SK-N-SH treated with all-trans-retinoic acid at 6 μM for 48 hours (cell line): Measurements from ENCODE around the gene PNO1.

ENCODE experiments used
- ATAC-seq: fragments of 200-7000 bp; cut with Tn5 transposase; 3 replicates; pipeline ENCODE4 v1.9.1; 2020; ENCODE audit warnings: mild to moderate bottlenecking, moderate library complexity
- ARNTL ChIP-seq: fragments of 450-650 bp; formaldehyde crosslinking; IDR thresholded peaks from 2 replicates; pipeline ENCODE4 v1.5.0; 2020; ENCODE audit warnings: low read depth, mild to moderate bottlenecking, moderate library complexity, borderline replicate concordance
- BACH2 ChIP-seq: fragments of 250-450 bp; sonication (Bioruptor Pico); IDR thresholded peaks from 2 replicates; pipeline ENCODE4 v1.9.0; 2021; ENCODE audit warnings: mild to moderate bottlenecking, borderline replicate concordance
- CSDC2 ChIP-seq: fragments of 250-450 bp; sonication (Bioruptor Pico); IDR thresholded peaks from 2 replicates; pipeline ENCODE4 v1.5.0; 2020; ENCODE audit warnings: mild to moderate bottlenecking, moderate library complexity
- ESRRG ChIP-seq: fragments of 250-450 bp; sonication (Bioruptor Pico); IDR thresholded peaks from 2 replicates; pipeline ENCODE4 v1.6.1; 2021; ENCODE audit warnings: mild to moderate bottlenecking
- GLIS3 ChIP-seq: fragments of 250-450 bp; sonication (Bioruptor Pico); IDR thresholded peaks from 2 replicates; pipeline ENCODE4 v1.5.0; 2020; ENCODE audit warnings: mild to moderate bottlenecking, moderate library complexity
- ISL1 ChIP-seq: fragments of 250-450 bp; sonication (Bioruptor Pico); IDR thresholded peaks from 2 replicates; pipeline ENCODE4 v2.1.2; 2022; ENCODE audit warnings: mild to moderate bottlenecking, moderate library complexity
- OSR1 ChIP-seq: fragments of 250-450 bp; sonication (Bioruptor Pico); IDR thresholded peaks from 2 replicates; pipeline ENCODE4 v1.8.0; 2022; ENCODE audit warnings: moderate library complexity, mild to moderate bottlenecking, inconsistent platforms
- PPARA ChIP-seq: fragments of 250-450 bp; sonication (Bioruptor Pico); IDR thresholded peaks from 2 replicates; pipeline ENCODE4 v1.5.0; 2020; ENCODE audit warnings: mild to moderate bottlenecking, borderline replicate concordance
- SNAI2 ChIP-seq: fragments of 250-450 bp; sonication (Bioruptor Pico); IDR thresholded peaks from 2 replicates; pipeline ENCODE4 v1.5.0; 2020; ENCODE audit warnings: mild to moderate bottlenecking, moderate library complexity
- ZC3H10 ChIP-seq: fragments of 250-450 bp; sonication (Bioruptor Pico); IDR thresholded peaks from 2 replicates; pipeline ENCODE4 v1.5.1; 2021; ENCODE audit warnings: mild to moderate bottlenecking, moderate library complexity
- ZFP3 ChIP-seq: fragments of 250-450 bp; sonication (Bioruptor Pico); IDR thresholded peaks from 2 replicates; pipeline ENCODE4 v1.5.0; 2020; ENCODE audit warnings: mild to moderate bottlenecking, moderate library complexity
- ZFP30 ChIP-seq: fragments of 450-650 bp; formaldehyde crosslinking; IDR thresholded peaks from 2 replicates; pipeline ENCODE4 v1.5.0; 2022; ENCODE audit warnings: mild to moderate bottlenecking, moderate library complexity
- ZNF565 ChIP-seq: fragments of 450-650 bp; formaldehyde crosslinking; conservative IDR thresholded peaks from 2 replicates; pipeline ENCODE4 v1.5.0; 2020; ENCODE audit warnings: low read depth, mild to moderate bottlenecking, moderate library complexity
- ZNF70 ChIP-seq: fragments of 450-650 bp; formaldehyde crosslinking; IDR thresholded peaks from 2 replicates; pipeline ENCODE4 v1.5.0; 2020; ENCODE audit warnings: mild to moderate bottlenecking, moderate library complexity
- ZNF8 ChIP-seq: fragments of 450-650 bp; formaldehyde crosslinking; IDR thresholded peaks from 2 replicates; pipeline ENCODE4 v1.5.0; 2020; ENCODE audit warnings: mild to moderate bottlenecking, moderate library complexity
- TF ChIP-seq, protein P1 (sequence below): fragments of 250-450 bp; sonication (Bioruptor Pico); IDR thresholded peaks from 2 replicates; pipeline ENCODE4 v1.5.0; 2020; ENCODE audit warnings: mild to moderate bottlenecking, moderate library complexity
- TF ChIP-seq, protein P2 (sequence below): fragments of 250-450 bp; sonication (Bioruptor Pico); IDR thresholded peaks from 2 replicates; pipeline ENCODE4 v1.8.0; 2020; ENCODE audit warnings: mild to moderate bottlenecking, moderate library complexity, borderline replicate concordance
- TF ChIP-seq, protein P3 (sequence below): fragments of 250-450 bp; sonication (Bioruptor Pico); IDR thresholded peaks from 2 replicates; pipeline ENCODE4 v1.8.0; 2021; ENCODE audit warnings: low read depth, mild to moderate bottlenecking, moderate library complexity, borderline replicate concordance
- TF ChIP-seq, protein P4 (sequence below): fragments of 250-450 bp; sonication (Bioruptor Pico); IDR thresholded peaks from 2 replicates; pipeline ENCODE4 v1.5.1; 2021; ENCODE audit warnings: mild to moderate bottlenecking, moderate library complexity

The PNO1 gene

DNA sequence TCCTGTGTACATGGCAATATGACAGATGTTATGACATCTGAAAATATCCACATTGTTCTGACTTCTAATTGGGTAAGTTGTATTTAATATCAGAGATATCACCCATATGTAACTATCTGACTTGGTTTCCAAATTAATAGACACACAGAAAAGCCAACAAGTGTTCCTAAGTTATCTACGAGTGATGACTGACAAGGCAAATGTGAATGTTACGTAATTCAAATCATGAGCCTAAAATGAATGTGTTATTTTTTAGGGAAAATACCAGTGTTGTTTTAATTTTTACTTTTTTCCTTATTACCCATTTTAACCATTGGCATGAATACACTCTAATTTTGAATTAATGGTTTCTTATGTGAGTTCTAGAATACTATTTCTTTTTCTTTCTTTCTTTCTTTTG lies 15.8 kb upstream of the PNO1 start (continued):
- TF ChIP-seq, protein P1, sequence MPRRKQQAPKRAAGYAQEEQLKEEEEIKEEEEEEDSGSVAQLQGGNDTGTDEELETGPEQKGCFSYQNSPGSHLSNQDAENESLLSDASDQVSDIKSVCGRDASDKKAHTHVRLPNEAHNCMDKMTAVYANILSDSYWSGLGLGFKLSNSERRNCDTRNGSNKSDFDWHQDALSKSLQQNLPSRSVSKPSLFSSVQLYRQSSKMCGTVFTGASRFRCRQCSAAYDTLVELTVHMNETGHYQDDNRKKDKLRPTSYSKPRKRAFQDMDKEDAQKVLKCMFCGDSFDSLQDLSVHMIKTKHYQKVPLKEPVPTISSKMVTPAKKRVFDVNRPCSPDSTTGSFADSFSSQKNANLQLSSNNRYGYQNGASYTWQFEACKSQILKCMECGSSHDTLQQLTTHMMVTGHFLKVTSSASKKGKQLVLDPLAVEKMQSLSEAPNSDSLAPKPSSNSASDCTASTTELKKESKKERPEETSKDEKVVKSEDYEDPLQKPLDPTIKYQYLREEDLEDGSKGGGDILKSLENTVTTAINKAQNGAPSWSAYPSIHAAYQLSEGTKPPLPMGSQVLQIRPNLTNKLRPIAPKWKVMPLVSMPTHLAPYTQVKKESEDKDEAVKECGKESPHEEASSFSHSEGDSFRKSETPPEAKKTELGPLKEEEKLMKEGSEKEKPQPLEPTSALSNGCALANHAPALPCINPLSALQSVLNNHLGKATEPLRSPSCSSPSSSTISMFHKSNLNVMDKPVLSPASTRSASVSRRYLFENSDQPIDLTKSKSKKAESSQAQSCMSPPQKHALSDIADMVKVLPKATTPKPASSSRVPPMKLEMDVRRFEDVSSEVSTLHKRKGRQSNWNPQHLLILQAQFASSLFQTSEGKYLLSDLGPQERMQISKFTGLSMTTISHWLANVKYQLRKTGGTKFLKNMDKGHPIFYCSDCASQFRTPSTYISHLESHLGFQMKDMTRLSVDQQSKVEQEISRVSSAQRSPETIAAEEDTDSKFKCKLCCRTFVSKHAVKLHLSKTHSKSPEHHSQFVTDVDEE (CRISPR knock-in tag), result no peak
- no peak for TF ChIP-seq PPARA (CRISPR knock-in tag)
- TF ChIP-seq ZNF8, result no peak
- TF ChIP-seq ZNF70, result no peak

DNA sequence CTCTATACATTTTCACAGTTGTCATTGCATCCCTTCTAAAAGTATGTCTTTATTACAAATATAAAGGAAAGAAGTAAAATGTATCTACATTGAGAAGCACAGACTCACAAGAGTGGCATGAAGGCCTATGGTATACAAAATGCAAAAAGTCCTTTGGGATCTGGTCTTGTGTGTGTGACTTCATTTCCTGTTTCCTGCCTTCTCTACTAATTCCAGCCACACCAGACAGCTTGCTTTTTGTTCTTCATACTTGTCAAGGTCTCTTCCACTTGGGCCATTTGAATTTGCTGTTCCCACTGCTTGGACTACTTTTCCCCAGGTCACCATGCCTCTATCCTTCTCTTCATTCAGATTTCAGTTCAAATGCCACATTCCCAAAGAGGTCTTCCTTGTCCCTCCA lies 6.7 kb upstream of the PNO1 start:
- no peak for ATAC-seq
- TF ChIP-seq ESRRG (CRISPR knock-in tag) (no peak), ZFP3 (CRISPR knock-in tag) (no peak), GLIS3 (no peak), PPARA (CRISPR knock-in tag) (no peak)

DNA sequence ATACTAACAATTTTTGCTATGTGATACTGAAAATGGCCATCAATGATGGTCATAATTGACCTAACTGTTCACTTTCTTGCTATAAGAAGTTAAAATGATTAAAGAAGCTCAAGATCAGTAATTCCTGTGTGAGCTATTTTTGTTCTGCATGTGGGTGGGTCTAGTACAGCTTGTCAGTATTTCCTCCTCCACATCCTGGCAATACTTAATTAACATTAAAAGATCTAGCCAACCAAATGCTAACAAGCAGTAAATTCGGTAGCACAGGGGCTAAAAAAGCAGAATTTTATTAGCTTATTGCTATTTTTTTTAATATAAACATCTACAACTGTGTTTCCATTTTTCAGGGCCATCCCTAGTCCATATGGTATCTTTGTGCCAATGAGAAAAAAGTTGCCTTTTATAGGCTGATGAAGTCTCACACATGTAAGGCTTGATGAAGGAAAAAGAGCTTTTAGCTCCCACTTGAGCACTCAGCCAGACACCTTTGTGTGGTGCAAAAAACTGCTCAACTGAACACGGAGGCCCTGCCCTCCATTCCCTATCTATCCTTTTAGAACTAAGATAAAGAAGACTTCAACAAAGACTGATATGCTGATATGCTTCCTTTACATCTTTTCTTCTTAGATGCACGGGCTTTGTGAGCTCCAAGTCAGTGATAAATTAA lies 4.9 kb upstream of the PNO1 start:
- no peak for ATAC-seq
- TF ChIP-seq GLIS3, result no peak
- TF ChIP-seq BACH2, result no peak
- no peak for TF ChIP-seq OSR1 (CRISPR knock-in tag)
- TF ChIP-seq, protein P2, sequence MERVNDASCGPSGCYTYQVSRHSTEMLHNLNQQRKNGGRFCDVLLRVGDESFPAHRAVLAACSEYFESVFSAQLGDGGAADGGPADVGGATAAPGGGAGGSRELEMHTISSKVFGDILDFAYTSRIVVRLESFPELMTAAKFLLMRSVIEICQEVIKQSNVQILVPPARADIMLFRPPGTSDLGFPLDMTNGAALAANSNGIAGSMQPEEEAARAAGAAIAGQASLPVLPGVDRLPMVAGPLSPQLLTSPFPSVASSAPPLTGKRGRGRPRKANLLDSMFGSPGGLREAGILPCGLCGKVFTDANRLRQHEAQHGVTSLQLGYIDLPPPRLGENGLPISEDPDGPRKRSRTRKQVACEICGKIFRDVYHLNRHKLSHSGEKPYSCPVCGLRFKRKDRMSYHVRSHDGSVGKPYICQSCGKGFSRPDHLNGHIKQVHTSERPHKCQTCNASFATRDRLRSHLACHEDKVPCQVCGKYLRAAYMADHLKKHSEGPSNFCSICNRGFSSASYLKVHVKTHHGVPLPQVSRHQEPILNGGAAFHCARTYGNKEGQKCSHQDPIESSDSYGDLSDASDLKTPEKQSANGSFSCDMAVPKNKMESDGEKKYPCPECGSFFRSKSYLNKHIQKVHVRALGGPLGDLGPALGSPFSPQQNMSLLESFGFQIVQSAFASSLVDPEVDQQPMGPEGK, result no peak
- TF ChIP-seq ZFP30 (CRISPR knock-in tag), result no peak
- TF ChIP-seq ZC3H10 (CRISPR knock-in tag), result no peak
- no peak for TF ChIP-seq ARNTL
- TF ChIP-seq CSDC2, result no peak
- TF ChIP-seq ZNF565 (CRISPR knock-in tag), result no peak
- TF ChIP-seq, protein P3, sequence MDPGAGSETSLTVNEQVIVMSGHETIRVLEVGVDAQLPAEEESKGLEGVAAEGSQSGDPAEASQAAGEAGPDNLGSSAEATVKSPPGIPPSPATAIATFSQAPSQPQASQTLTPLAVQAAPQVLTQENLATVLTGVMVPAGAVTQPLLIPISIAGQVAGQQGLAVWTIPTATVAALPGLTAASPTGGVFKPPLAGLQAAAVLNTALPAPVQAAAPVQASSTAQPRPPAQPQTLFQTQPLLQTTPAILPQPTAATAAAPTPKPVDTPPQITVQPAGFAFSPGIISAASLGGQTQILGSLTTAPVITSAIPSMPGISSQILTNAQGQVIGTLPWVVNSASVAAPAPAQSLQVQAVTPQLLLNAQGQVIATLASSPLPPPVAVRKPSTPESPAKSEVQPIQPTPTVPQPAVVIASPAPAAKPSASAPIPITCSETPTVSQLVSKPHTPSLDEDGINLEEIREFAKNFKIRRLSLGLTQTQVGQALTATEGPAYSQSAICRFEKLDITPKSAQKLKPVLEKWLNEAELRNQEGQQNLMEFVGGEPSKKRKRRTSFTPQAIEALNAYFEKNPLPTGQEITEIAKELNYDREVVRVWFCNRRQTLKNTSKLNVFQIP (CRISPR knock-in tag), result no peak
- TF ChIP-seq, all 23 proteins: peak for 0

DNA sequence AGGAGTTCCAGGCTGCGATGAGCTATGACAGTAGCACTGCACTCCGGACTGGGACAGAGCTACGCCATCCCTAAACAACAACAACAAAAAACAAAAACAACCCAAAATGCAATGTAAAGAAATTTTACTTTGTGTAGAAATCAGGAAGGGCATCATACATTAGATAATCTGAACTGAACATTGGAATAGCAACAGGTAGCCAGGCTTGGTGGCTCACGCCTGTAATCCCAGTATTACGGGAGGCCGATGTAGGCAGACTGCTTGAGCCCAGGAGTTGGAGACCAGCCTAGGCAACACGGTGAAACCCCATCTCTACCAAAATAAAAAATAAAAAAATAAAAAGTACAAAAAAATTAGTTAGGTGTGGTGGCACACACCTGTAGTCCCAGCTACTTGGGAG lies 2.1 kb upstream of the PNO1 start:
- no peak for TF ChIP-seq GLIS3
- TF ChIP-seq SNAI2 (CRISPR knock-in tag), result no peak
- TF ChIP-seq, protein P4, sequence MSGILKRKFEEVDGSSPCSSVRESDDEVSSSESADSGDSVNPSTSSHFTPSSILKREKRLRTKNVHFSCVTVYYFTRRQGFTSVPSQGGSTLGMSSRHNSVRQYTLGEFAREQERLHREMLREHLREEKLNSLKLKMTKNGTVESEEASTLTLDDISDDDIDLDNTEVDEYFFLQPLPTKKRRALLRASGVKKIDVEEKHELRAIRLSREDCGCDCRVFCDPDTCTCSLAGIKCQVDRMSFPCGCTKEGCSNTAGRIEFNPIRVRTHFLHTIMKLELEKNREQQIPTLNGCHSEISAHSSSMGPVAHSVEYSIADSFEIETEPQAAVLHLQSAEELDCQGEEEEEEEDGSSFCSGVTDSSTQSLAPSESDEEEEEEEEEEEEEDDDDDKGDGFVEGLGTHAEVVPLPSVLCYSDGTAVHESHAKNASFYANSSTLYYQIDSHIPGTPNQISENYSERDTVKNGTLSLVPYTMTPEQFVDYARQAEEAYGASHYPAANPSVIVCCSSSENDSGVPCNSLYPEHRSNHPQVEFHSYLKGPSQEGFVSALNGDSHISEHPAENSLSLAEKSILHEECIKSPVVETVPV (CRISPR knock-in tag), result no peak
- TF ChIP-seq, protein P1 (CRISPR knock-in tag), result no peak
- no peak for TF ChIP-seq ZNF565 (CRISPR knock-in tag)
- no peak for TF ChIP-seq ISL1 (CRISPR knock-in tag)
- no peak for TF ChIP-seq ZNF8
- ATAC-seq, result no peak
